Liver (tissue), 9 donors: Measurements from ENCODE around the gene ZNF223. TPM values are rescaled to one million over a fixed set of nuclear protein-coding genes. Genes with fewer than 3 reads are reported as not detected.

ENCODE experiments used
- DNase-seq: peaks from one replicate; pipeline ENCODE4 v3.0.0-alpha.2; 2017; ENCODE audit warnings: low spot score
- H3K27ac ChIP-seq, 2 donors: one replicate each; pipeline ENCODE4 v1.7.0; 2013; ENCODE audit warnings: inconsistent platforms in 2 of 2, low read length in 2 of 2, control low read depth in 1 of 2, low read depth in 1 of 2, mild to moderate bottlenecking in 1 of 2
- H3K27me3 ChIP-seq, 4 donors: one replicate each; pipeline versions ENCODE4 v1.6.1 to v1.7.0; 2013; ENCODE audit warnings: low read length in 3 of 4, inconsistent platforms in 1 of 4, mild to moderate bottlenecking in 1 of 4, moderate library complexity in 1 of 4; ENCODE audit not compliant: control insufficient read depth in 4 of 4, insufficient read depth in 4 of 4
- H3K36me3 ChIP-seq, 4 donors: one replicate each; pipeline versions ENCODE4 v1.6.1 to v1.7.0; 2013; ENCODE audit warnings: low read length in 3 of 4, mild to moderate bottlenecking in 3 of 4, low read depth in 1 of 4, moderate library complexity in 1 of 4; ENCODE audit not compliant: control insufficient read depth in 4 of 4, insufficient read depth in 3 of 4
- H3K4me1 ChIP-seq, 4 donors: one replicate each; pipeline versions ENCODE4 v1.6.1 to v1.7.0; 2013; ENCODE audit warnings: low read length in 3 of 4, mild to moderate bottlenecking in 3 of 4, moderate library complexity in 1 of 4; ENCODE audit not compliant: control insufficient read depth in 4 of 4, insufficient read depth in 4 of 4
- H3K4me3 ChIP-seq, 3 donors: one replicate each; pipeline versions ENCODE4 v1.6.1 to v1.7.0; 2013; ENCODE audit warnings: low read length in 3 of 3, control low read depth in 1 of 3, low read depth in 1 of 3, mild to moderate bottlenecking in 1 of 3
- H3K9ac ChIP-seq, 2 donors: one replicate each; pipeline ENCODE4 v1.7.0; 2013; ENCODE audit warnings: low read length in 2 of 2, mild to moderate bottlenecking in 2 of 2, moderate library complexity in 2 of 2, control low read depth in 1 of 2, low read depth in 1 of 2
- H3K9me3 ChIP-seq, 4 donors: one replicate each; pipeline versions ENCODE4 v1.6.1 to v1.7.0; 2013; ENCODE audit warnings: low read length in 3 of 4; ENCODE audit not compliant: control insufficient read depth in 4 of 4
- FOXA1 ChIP-seq: IDR thresholded peaks from 2 replicates; pipeline ENCODE4 v1.6.1; 2016; ENCODE audit warnings: antibody characterized with exemption
- FOXA2 ChIP-seq: IDR thresholded peaks from 2 replicates; pipeline ENCODE4 v1.6.1; 2016; ENCODE audit warnings: antibody characterized with exemption
- GABPA ChIP-seq, 2 donors: IDR thresholded peaks in 1 of 2; conservative IDR thresholded peaks in 1 of 2; 2 replicates each; pipeline ENCODE4 v1.6.1; 2016; ENCODE audit warnings: antibody characterized with exemption in 2 of 2, mild to moderate bottlenecking in 1 of 2, moderate library complexity in 1 of 2
- HNF4A ChIP-seq, 2 donors: conservative IDR thresholded peaks; 2 replicates each; pipeline ENCODE4 v1.6.1; 2016; ENCODE audit warnings: antibody characterized with exemption in 2 of 2, mild to moderate bottlenecking in 2 of 2
- HNF4G ChIP-seq: IDR thresholded peaks from 2 replicates; pipeline ENCODE4 v1.6.1; 2016; ENCODE audit warnings: antibody characterized with exemption
- JUND ChIP-seq, 2 donors: IDR thresholded peaks; 2 replicates each; pipeline ENCODE4 v1.6.1; 2016; ENCODE audit warnings: antibody characterized with exemption in 2 of 2
- NR2F2 ChIP-seq: IDR thresholded peaks from 2 replicates; pipeline ENCODE4 v1.6.1; 2016; ENCODE audit warnings: antibody characterized with exemption
- RAD21 ChIP-seq, 2 donors: IDR thresholded peaks; 2 replicates each; pipeline ENCODE4 v1.6.1; 2016; ENCODE audit warnings: antibody characterized with exemption in 2 of 2, mild to moderate bottlenecking in 2 of 2
- RXRA ChIP-seq, 2 donors: IDR thresholded peaks; 2 replicates each; pipeline ENCODE4 v1.6.1; 2017 to 2018; ENCODE audit warnings: antibody characterized with exemption in 2 of 2, mild to moderate bottlenecking in 1 of 2
- SP1 ChIP-seq: IDR thresholded peaks from 2 replicates; pipeline ENCODE4 v1.6.1; 2018; ENCODE audit warnings: antibody characterized with exemption, mild to moderate bottlenecking
- TAF1 ChIP-seq: conservative IDR thresholded peaks from 2 replicates; pipeline ENCODE4 v1.6.1; 2016; ENCODE audit warnings: antibody characterized with exemption, mild to moderate bottlenecking
- YY1 ChIP-seq: IDR thresholded peaks from 2 replicates; pipeline ENCODE4 v1.6.1; 2016; ENCODE audit warnings: antibody characterized with exemption, mild to moderate bottlenecking
- WGBS: extraction: QIAGEN DNeasy Blood & Tissue Kit; methylation state at CpG from one replicate; pipeline ENCODE4 v1.1.7; 2013; 5-methylcytosine and 5-hydroxymethylcytosine counted together
- polyA plus RNA-seq, 2 donors: library from polyadenylated mRNA; stranded (reverse) in 1 of 2; unstranded in 1 of 2; fragments of 200-250 nt in 1 of 2; fragments of >200 nt in 1 of 2; fragmentation: Nextera tagmentation in 1 of 2; extraction: Ambion mirVana in 1 of 2; gene quantifications; one replicate each; pipeline versions ENCODE4 v1.2.1 to v1.2.3, GENCODE V29; 2013 to 2015
- total RNA-seq, 2 donors: library from RNA; depleted of rRNA; stranded (reverse); fragments of >200 nt; gene quantifications; one replicate each; pipeline ENCODE4 v1.2.3, GENCODE V29; 2014
- TF ChIP-seq, protein P1 (sequence below): IDR thresholded peaks from 2 replicates; pipeline ENCODE4 v1.6.1; 2016; ENCODE audit warnings: antibody characterized with exemption, mild to moderate bottlenecking
- TF ChIP-seq, protein P2 (sequence below): fragments of 150-350 bp; IDR thresholded peaks from 2 replicates; pipeline ENCODE4 v1.5.1; 2017; ENCODE audit warnings: improper control_type of control experiment, low read depth, low read length; ENCODE audit not compliant: missing input control
- TF ChIP-seq, protein P3 (sequence below): IDR thresholded peaks from 2 replicates; pipeline ENCODE4 v1.6.1; 2016; ENCODE audit warnings: antibody characterized with exemption
- donor health status: healthy.
- donor health status: healthy.
- donor health status: healthy.
- donor health status: healthy.
- donor health status: healthy.

ZNF223 gene
- total and polyA plus RNA-seq, 4 donors, result 1.4 to 2.8 (median 1.9) TPM

- peak overlapping the region in 1 of 2 donors; percentile 84 for H3K27ac ChIP-seq
- peak; percentile 39 for DNase-seq
- TF ChIP-seq NR2F2, result peak; percentile 0
- no peak for TF ChIP-seq RAD21 (IDR thresholded peaks at IDR 0.05)
- H3K9ac ChIP-seq, result peak overlapping the region; percentile 48 to 78
- WGBS, result 3% methylated on average over 15 of the region's 15 CpGs
- H3K27me3 ChIP-seq, result no peaks in the 10 kb centered on the region
- H3K4me1 ChIP-seq, result peaks cover 5 to 16% (median 13%) of the 10 kb centered on the region in 4 donors
- H3K9me3 ChIP-seq, result peaks cover 14 to 37% (median 29%) of the 10 kb centered on the region in 4 donors
- H3K36me3 ChIP-seq, result peaks cover 0 to 22% (median 20%) of the 10 kb centered on the region in 4 donors
- H3K4me3 ChIP-seq, result peak overlapping the region; percentile 60 to 97 (median 92)
These were observed 48.3 kb upstream of the ZNF223 start for GRCh38 chr19:44003461-44004009.

DNA sequence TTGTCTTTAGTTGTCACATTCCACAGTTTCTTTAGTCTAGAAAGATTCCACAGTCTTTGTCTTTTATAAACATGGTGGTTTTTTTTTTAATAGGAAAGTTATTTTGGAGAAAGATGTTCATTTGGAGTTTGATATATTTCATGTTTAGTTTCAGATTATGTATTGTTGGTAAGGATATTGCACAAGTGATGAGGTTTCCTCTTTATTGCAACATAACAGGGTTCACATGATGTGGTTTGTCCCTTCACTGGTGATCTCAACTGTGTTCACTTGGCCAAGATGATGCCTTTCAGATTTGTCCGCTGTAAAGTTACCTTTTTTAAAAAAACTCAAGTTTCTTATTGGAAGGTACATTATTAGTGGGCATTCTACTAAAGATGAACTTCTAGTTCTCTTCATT lies 45.9 kb upstream of the ZNF223 start:
- Histone ChIP-seq H3K4me3 (no peak overlapping the region), H3K36me3 (peaks cover 16 to 47% (median 44%) of the 10 kb centered on the region in 4 donors), H3K4me1 (peaks cover 5 to 16% (median 13%) of the 10 kb centered on the region in 4 donors), H3K27ac (no peak overlapping the region), H3K9ac (no peak overlapping the region), H3K9me3 (peaks cover 32 to 53% (median 44%) of the 10 kb centered on the region in 4 donors), H3K27me3 (no peaks in the 10 kb centered on the region)
- DNase-seq, result no peak
- no peak for TF ChIP-seq RXRA (IDR thresholded peaks at IDR 0.05)
- TF ChIP-seq HNF4G, result no peak
- TF ChIP-seq YY1, result no peak
- TF ChIP-seq HNF4A (conservative IDR thresholded peaks at IDR 0.05), result no peak
- TF ChIP-seq, protein P1, sequence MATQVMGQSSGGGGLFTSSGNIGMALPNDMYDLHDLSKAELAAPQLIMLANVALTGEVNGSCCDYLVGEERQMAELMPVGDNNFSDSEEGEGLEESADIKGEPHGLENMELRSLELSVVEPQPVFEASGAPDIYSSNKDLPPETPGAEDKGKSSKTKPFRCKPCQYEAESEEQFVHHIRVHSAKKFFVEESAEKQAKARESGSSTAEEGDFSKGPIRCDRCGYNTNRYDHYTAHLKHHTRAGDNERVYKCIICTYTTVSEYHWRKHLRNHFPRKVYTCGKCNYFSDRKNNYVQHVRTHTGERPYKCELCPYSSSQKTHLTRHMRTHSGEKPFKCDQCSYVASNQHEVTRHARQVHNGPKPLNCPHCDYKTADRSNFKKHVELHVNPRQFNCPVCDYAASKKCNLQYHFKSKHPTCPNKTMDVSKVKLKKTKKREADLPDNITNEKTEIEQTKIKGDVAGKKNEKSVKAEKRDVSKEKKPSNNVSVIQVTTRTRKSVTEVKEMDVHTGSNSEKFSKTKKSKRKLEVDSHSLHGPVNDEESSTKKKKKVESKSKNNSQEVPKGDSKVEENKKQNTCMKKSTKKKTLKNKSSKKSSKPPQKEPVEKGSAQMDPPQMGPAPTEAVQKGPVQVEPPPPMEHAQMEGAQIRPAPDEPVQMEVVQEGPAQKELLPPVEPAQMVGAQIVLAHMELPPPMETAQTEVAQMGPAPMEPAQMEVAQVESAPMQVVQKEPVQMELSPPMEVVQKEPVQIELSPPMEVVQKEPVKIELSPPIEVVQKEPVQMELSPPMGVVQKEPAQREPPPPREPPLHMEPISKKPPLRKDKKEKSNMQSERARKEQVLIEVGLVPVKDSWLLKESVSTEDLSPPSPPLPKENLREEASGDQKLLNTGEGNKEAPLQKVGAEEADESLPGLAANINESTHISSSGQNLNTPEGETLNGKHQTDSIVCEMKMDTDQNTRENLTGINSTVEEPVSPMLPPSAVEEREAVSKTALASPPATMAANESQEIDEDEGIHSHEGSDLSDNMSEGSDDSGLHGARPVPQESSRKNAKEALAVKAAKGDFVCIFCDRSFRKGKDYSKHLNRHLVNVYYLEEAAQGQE, result no peak
- TF ChIP-seq, protein P2, sequence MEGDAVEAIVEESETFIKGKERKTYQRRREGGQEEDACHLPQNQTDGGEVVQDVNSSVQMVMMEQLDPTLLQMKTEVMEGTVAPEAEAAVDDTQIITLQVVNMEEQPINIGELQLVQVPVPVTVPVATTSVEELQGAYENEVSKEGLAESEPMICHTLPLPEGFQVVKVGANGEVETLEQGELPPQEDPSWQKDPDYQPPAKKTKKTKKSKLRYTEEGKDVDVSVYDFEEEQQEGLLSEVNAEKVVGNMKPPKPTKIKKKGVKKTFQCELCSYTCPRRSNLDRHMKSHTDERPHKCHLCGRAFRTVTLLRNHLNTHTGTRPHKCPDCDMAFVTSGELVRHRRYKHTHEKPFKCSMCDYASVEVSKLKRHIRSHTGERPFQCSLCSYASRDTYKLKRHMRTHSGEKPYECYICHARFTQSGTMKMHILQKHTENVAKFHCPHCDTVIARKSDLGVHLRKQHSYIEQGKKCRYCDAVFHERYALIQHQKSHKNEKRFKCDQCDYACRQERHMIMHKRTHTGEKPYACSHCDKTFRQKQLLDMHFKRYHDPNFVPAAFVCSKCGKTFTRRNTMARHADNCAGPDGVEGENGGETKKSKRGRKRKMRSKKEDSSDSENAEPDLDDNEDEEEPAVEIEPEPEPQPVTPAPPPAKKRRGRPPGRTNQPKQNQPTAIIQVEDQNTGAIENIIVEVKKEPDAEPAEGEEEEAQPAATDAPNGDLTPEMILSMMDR, result no peak
- TF ChIP-seq GABPA (IDR thresholded peaks at IDR 0.05 in 1 of 2, conservative IDR thresholded peaks at IDR 0.05 in 1 of 2), result no peak
- WGBS, result 88% methylated on average over 1 of the region's 1 CpG

- Histone ChIP-seq H3K27ac (no peak overlapping the region), H3K9ac (no peak overlapping the region), H3K9me3 (peaks cover 37 to 64% (median 54%) of the 10 kb centered on the region in 4 donors), H3K27me3 (no peaks in the 10 kb centered on the region), H3K4me1 (peaks cover 1 to 10% (median 9%) of the 10 kb centered on the region in 4 donors), H3K36me3 (peaks cover 18 to 58% (median 55%) of the 10 kb centered on the region in 4 donors), H3K4me3 (peak overlapping the region in 2 of 3 donors; percentile 36 to 65)
- WGBS, result 98% methylated on average over 6 of the region's 6 CpGs
- DNase-seq, result no peak
- TF ChIP-seq RAD21 (IDR thresholded peaks at IDR 0.05) (no peak), SP1 (no peak), JUND (IDR thresholded peaks at IDR 0.05) (no peak), HNF4G (no peak), FOXA2 (no peak), RXRA (IDR thresholded peaks at IDR 0.05) (no peak), FOXA1 (no peak), YY1 (no peak), HNF4A (conservative IDR thresholded peaks at IDR 0.05) (no peak), NR2F2 (no peak), TAF1 (no peak)
- TF ChIP-seq, protein P2, result no peak
- TF ChIP-seq, protein P3, sequence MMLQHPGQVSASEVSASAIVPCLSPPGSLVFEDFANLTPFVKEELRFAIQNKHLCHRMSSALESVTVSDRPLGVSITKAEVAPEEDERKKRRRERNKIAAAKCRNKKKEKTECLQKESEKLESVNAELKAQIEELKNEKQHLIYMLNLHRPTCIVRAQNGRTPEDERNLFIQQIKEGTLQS, result no peak
- TF ChIP-seq, protein P1, result no peak
These were observed 44.4 kb upstream of the ZNF223 start for GRCh38 chr19:44007473-44007872.
